GM12878 (cell line): ENCODE measurements around the gene RNF168.

Experiments used
- BRCA1 ChIP-seq: IDR thresholded peaks from 2 replicates; pipeline ENCODE4 v1.6.1; 2011; ENCODE audit warnings: low read depth, low read length, improper control_type of control experiment
- TF ChIP-seq, protein P1 (sequence below): IDR thresholded peaks from 2 replicates; pipeline ENCODE4 v1.6.1; 2012; ENCODE audit warnings: mild to moderate bottlenecking, low read depth, low read length

DNA sequence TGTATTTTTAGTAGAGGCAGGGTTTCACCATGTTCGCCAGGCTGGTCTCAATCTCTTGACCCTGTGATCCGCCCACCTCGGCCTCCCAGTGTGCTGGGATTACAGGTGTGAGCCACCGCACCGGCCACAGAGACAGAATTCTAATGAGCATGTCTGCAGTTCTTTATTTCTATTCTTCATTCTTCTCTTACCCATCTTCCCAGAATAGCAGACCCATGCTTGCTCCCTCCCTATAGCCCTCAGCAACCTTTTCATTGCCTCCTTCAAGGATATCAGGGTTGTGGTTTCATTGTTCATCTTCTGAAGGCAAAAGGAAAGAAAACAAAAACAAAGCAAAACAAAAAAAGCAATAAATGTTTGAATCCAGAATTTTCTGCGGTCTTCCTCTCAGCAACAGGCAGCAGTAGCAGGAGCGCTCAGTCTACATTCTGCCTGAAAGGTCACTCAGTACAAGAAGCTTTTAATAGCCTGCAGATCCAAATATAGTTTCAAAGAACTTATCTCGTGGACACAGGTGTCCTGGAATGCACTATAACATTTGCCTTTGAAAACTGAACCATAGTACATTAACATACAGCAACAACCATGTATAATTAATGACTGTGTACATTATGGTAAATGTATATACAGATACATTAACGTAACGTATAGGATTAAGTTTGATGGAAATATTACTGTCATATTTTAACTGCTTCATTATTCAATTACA, 11.5 kb upstream of the RNF168 start, which contains the start of gene SMCO1:
- TF ChIP-seq BRCA1, result no peak
- TF ChIP-seq, protein P1, sequence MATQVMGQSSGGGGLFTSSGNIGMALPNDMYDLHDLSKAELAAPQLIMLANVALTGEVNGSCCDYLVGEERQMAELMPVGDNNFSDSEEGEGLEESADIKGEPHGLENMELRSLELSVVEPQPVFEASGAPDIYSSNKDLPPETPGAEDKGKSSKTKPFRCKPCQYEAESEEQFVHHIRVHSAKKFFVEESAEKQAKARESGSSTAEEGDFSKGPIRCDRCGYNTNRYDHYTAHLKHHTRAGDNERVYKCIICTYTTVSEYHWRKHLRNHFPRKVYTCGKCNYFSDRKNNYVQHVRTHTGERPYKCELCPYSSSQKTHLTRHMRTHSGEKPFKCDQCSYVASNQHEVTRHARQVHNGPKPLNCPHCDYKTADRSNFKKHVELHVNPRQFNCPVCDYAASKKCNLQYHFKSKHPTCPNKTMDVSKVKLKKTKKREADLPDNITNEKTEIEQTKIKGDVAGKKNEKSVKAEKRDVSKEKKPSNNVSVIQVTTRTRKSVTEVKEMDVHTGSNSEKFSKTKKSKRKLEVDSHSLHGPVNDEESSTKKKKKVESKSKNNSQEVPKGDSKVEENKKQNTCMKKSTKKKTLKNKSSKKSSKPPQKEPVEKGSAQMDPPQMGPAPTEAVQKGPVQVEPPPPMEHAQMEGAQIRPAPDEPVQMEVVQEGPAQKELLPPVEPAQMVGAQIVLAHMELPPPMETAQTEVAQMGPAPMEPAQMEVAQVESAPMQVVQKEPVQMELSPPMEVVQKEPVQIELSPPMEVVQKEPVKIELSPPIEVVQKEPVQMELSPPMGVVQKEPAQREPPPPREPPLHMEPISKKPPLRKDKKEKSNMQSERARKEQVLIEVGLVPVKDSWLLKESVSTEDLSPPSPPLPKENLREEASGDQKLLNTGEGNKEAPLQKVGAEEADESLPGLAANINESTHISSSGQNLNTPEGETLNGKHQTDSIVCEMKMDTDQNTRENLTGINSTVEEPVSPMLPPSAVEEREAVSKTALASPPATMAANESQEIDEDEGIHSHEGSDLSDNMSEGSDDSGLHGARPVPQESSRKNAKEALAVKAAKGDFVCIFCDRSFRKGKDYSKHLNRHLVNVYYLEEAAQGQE, result no peak
